Colonic mucosa (tissue), 4 donors: ENCODE measurements around the gene BICDL2. TPM values are rescaled to one million over a fixed set of nuclear protein-coding genes. Genes with fewer than 3 reads are reported as not detected.

Source experiments
- DNase-seq: peaks from one replicate; pipeline ENCODE4 v3.0.0-alpha.2; 2020
- H3K27ac ChIP-seq: fragments of 200-600 bp; one replicate; pipeline ENCODE4 v1.8.0; 2021
- H3K27me3 ChIP-seq: fragments of 200-600 bp; one replicate; pipeline ENCODE4 v1.8.0; 2021
- H3K36me3 ChIP-seq: fragments of 200-600 bp; one replicate; pipeline ENCODE4 v1.8.0; 2021
- H3K4me1 ChIP-seq: fragments of 200-600 bp; one replicate; pipeline ENCODE4 v1.8.0; 2021; ENCODE audit warnings: mild to moderate bottlenecking
- H3K4me3 ChIP-seq: fragments of 200-600 bp; one replicate; pipeline ENCODE4 v1.8.0; 2021
- H3K9ac ChIP-seq, 2 donors: one replicate each; pipeline ENCODE4 v1.7.0; 2013; ENCODE audit warnings: control low read depth in 2 of 2, low read depth in 2 of 2, low read length in 2 of 2
- H3K9me3 ChIP-seq: fragments of 200-600 bp; one replicate; pipeline ENCODE4 v1.8.0; 2021
- CTCF ChIP-seq: fragments of 200-600 bp; IDR thresholded peaks from one replicate; pipeline ENCODE4 v1.8.0; 2022; ENCODE audit warnings: antibody characterized with exemption, mild to moderate bottlenecking
- intact Hi-C: fragments of 100-400 bp; cut with DNase I; formaldehyde crosslinking; loops from one replicate; pipeline ENCODE4 v1.14.1; 2022
- total RNA-seq, 2 donors: library from RNA; stranded (reverse); fragmentation: NEBNext Ultra II Directional in 1 of 2; extraction: Animal tissue kit (Norgen Biotek cat#: 25700) in 1 of 2; gene quantifications; one replicate each; pipeline ENCODE4 v1.2.1, GENCODE V29; 2021
- donor health status: healthy.
- donor health status: DM: no; HTN: no; CAD: no.
- donor health status: DM: no; HTN: no; CAD: no.

BICDL2 gene
- total RNA-seq, 2 donors from 2014 or later, result 56.6 to 83.9 TPM

GRCh38 chr16:3013998-3014690, 22.6 kb downstream of the BICDL2 start:
- Histone ChIP-seq H3K9me3 (no peaks in the 10 kb centered on the region), H3K36me3 (no peaks in the 10 kb centered on the region), H3K4me3 (no peak overlapping the region), H3K9ac (no peak overlapping the region), H3K4me1 (no peaks in the 10 kb centered on the region), H3K27ac (no peak overlapping the region), H3K27me3 (peaks cover 5% of the 10 kb centered on the region)
- no peak for DNase-seq
- intact Hi-C loops, result no loop called here
- TF ChIP-seq CTCF, result no peak

DNA sequence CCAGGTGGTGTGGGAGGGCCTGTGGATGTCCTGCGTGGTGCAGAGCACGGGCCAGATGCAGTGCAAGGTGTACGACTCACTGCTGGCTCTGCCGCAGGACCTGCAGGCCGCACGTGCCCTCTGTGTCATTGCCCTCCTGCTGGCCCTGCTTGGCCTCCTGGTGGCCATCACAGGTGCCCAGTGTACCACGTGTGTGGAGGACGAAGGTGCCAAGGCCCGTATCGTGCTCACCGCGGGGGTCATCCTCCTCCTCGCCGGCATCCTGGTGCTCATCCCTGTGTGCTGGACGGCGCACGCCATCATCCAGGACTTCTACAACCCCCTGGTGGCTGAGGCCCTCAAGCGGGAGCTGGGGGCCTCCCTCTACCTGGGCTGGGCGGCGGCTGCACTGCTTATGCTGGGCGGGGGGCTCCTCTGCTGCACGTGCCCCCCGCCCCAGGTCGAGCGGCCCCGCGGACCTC, 23.2 kb downstream of the BICDL2 start:
- Histone ChIP-seq H3K4me1 (peaks cover 4% of the 10 kb centered on the region), H3K36me3 (no peaks in the 10 kb centered on the region), H3K27me3 (peaks cover 5% of the 10 kb centered on the region), H3K27ac (no peak overlapping the region), H3K9me3 (no peaks in the 10 kb centered on the region), H3K4me3 (no peak overlapping the region), H3K9ac (no peak overlapping the region)
- intact Hi-C loops, result no loop called here
- DNase-seq, result no peak
- no peak for TF ChIP-seq CTCF

DNA sequence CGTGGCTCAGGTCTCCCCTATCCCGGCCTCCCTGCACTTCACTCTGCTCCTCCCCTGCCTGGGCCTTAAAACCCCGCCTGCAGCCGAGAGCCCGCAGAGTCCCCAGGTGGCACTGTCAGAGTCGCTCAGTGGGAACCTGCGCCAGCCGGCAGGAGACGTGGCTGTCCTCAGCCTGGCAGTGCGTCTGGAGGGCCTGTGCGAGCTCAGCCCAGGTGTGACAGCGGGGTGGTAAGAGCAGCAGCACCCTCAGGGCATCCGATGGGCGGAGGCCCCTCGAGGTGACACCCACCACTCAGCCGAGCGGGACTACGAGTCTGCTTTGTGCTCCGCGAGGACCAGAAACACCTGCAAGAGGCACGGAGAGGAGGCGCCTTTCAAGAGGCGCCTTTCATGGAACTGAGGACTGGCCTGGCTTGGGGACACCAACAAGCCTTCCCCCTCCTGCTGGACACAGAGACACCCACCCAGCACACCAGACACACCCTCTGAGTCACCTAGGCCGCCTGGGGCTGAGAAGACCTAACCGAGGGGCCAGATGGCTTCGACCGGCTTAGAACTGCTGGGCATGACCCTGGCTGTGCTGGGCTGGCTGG, 23.8 kb downstream of the BICDL2 start, which contains the start of gene CLDN9:
Gene CLDN9 (plus strand): TSS at position 96 of the 593 bp plus-strand sequence. CDS start 440 bp downstream, at position 536.
- Histone ChIP-seq H3K27me3 (peaks cover 5% of the 10 kb centered on the region), H3K4me1 (peaks cover 10% of the 10 kb centered on the region)

DNA sequence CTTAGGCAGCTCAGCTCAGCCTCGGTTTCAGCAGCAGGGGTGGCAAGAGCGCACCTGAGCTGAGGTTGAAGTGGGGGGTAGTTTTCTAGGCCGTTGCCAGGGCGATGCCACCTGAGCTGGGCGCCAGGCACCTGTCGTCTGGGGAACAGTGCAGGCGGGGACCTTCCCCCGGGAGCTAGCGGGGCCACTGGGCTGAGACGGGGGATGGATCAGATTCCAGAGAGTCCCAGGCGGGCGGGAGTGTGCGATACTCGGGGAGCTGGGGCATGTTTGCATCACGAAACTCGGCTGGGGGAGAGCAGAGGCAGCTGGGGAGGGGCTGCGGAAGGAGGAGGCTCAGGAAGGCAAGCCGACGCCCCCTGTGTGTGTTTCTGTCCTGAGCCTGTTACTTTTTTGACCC, 24.5 kb downstream of the BICDL2 start:
- Histone ChIP-seq H3K27ac (no peak overlapping the region), H3K9me3 (no peaks in the 10 kb centered on the region), H3K27me3 (peaks cover 5% of the 10 kb centered on the region), H3K36me3 (no peaks in the 10 kb centered on the region), H3K9ac (peak overlapping the region in 1 of 2 donors; percentile 34), H3K4me1 (peaks cover 16% of the 10 kb centered on the region), H3K4me3 (no peak overlapping the region)
- no peak for TF ChIP-seq CTCF
- intact Hi-C loops, result no loop called here
- DNase-seq, result no peak

More for the DNA sequence above, 23.8 kb downstream of the BICDL2 start, which contains the start of gene CLDN9:
- intact Hi-C loops, result no loop called here
- TF ChIP-seq CTCF, result no peak
- peak; percentile 72 for DNase-seq
- no peak within 1 kb of the TSS for H3K4me3 ChIP-seq
- no peaks in the 10 kb centered on the region for H3K9me3 ChIP-seq
- H3K27ac ChIP-seq, result no peak within 1 kb of the TSS
- H3K9ac ChIP-seq, result peak within 1 kb of the TSS in 1 of 2 donors; percentile 34
- no peaks in the 10 kb centered on the region for H3K36me3 ChIP-seq

GRCh38 chr16:3010510-3010909, 26.2 kb downstream of the BICDL2 start:
- Histone ChIP-seq H3K36me3 (no peaks in the 10 kb centered on the region), H3K4me3 (no peak overlapping the region), H3K27ac (no peak overlapping the region), H3K9ac (no peak overlapping the region), H3K4me1 (peaks cover 17% of the 10 kb centered on the region), H3K27me3 (peaks cover 5% of the 10 kb centered on the region), H3K9me3 (no peaks in the 10 kb centered on the region)
- intact Hi-C loops, result no loop called here
- no peak for TF ChIP-seq CTCF
- DNase-seq, result no peak
